SW 1271 (cell line): ENCODE data around the gene CPLX4.
"Not testable (repeated sequence)": the region's sequence is repeated elsewhere in the genome, so short reads cannot be mapped to it uniquely, and the experiment has no call there.

Experiments
- DNase-seq, 2 experiments: peaks; one replicate each; lab custom pipeline; 2025; lab: John Stamatoyannopoulos, UW

CPLX4 gene

DNA sequence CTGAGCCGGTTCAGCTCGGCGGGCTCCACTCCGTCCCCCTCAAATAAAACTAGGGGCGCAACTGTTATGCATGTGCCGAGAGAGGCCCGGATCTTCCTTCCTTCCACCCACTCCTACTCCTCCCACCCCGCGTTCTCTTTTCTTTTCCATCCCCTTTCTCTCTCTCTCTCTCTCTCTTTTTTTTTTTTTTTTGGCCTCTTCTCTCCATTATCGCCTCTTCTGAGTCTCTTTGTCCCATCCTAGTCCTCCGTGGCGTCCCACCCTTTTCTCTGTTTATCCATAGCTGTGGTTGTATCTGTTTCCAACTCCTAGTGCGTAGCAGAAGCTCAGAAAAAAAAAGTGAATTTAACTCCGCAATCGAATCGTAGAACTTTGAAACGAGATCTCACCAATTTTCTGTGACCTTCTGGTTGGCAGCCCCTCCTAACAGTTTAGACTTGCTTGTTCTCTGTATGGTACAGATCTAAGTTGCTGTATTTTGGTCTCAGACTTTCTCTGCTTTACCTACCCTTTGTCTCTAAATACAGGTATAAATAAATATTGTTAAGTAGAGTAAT, 48.8 kb downstream of the CPLX4 start:
- no peak for DNase-seq

- DNase-seq, result no peak
Observed at GRCh38 chr18:59268721-59269562, 49.5 kb downstream of the CPLX4 start.

- DNase-seq, result no peak
Observed at GRCh38 chr18:59268127-59268720, 50.2 kb downstream of the CPLX4 start.

- DNase-seq, result no peak
Observed at GRCh38 chr18:59267503-59268126, 50.8 kb downstream of the CPLX4 start.

GRCh38 chr18:59266886-59267502, 51.5 kb downstream of the CPLX4 start:
- DNase-seq, result no peak

- no peak for DNase-seq
Observed at GRCh38 chr18:59266459-59266858, 52.0 kb downstream of the CPLX4 start.

- no peak for DNase-seq
Observed at GRCh38 chr18:59265974-59266369, 52.5 kb downstream of the CPLX4 start.

- no peak for DNase-seq
Observed at GRCh38 chr18:59265246-59265973, 53.0 kb downstream of the CPLX4 start.

DNA sequence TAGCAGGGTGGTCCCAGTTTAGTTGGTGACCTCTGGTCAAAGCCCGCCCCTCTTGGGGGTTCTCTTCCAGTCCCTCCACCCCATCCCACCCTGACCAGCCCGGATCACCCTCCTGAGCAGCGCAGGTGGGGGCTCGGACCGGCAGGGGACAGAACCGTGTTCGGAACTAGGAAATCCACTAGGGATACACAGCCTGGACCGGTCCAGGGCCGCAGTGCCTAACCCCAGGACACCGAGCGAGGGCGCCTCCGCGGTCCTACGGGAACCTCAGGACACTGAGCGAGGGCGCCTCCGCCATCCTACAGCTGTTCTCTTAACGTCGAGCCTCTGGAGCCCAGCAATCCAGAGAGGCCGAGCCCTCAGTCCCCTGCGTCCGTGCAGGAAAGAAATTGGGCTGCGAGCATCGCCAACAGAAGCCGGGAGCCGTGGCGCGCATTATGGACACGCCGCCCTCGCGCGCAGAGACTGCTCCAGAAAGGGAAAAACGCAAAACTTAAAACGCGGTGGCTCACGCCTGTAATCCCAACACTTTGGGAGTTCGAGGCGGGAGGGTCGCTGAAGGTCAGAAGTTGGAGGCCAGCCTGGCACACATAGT, 53.7 kb downstream of the CPLX4 start:
- DNase-seq, result no peak

- DNase-seq, result no peak
Observed at GRCh38 chr18:59264121-59264571, 54.3 kb downstream of the CPLX4 start.

- DNase-seq, result no peak
Observed at GRCh38 chr18:59263661-59264060, 54.8 kb downstream of the CPLX4 start.

GRCh38 chr18:59262243-59262642, 56.2 kb downstream of the CPLX4 start:
- DNase-seq, result not testable (repeated sequence)

DNA sequence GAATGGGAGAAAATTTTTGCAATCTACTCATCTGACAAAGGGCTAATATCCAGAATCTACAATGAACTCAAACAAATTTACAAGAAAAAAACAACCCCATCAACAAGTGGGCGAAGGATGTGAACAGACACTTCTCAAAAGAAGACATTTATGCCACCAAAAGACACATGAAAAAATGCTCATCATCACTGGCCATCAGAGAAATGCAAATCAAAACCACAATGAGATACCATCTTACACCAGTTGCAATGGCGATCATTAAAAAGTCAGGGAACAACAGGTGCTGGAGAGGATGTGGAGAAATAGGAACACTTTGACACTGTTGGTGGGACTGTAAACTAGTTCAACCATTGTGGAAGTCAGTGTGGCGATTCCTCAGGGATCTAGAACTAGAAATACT, 56.6 kb downstream of the CPLX4 start:
- DNase-seq, result not testable (repeated sequence)

DNA sequence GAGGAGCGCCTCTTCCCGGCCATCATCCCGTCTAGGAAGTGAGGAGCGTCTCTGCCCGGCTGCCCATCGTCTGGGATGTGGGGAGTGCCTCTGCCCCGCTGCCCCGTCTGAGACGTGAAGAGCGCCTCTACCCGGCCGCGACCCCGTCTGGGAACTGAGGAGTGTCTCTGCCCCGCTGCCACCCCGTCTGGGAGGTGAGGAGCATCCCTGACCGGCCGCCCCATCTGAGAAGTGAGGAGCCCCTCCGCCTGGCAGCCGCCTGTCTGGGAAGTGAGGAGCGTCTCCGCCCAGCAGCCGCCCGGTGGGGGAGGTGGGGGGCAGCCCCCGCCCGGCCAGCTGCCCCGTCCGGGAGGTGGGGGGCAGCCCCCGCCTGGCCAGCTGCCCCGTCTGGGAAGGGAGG, 63.0 kb downstream of the CPLX4 start:
- not testable (repeated sequence) for DNase-seq

DNA sequence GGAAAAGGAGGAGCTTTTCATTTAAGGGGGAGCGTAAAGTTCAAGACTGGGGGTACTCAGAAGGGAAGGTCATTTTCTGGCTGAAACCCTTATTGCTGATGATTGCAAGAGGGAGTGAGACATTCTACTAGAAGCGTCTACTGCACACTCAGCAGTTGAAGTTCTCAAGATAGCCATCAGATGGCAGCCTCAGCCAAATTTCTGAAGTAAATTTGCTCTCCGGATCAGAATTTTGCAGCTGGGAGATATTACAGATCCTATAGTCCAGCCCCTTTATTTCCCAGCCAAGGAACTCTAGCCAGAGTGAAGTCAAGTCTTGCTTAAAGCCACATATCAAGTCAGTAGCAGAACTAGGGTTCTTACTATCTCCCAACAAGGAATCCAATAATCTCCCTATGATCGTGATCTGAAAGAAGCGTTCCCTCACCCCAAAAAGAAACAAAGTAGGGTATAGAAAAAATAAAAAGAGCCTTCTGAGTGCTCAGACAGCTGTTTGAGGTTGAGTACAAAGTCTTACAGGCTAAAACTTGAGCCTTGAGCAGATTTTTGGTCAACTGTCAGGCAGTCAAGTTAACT, 69.2 kb downstream of the CPLX4 start:
- peak in 1 of 2 experiments; percentile 44 for DNase-seq

- DNase-seq, result no peak
Observed at GRCh38 chr18:59246796-59247195, 71.7 kb downstream of the CPLX4 start.
